WERI-Rb-1 (cell line): ENCODE results near the gene ASB6.

ENCODE experiments used
- DNase-seq: peaks from one replicate; pipeline ENCODE4 v3.0.0-alpha.2; 2020
- H3K27ac ChIP-seq: fragments of 250-450 bp; sonication (Bioruptor Pico); 2 replicates; pipeline ENCODE4 v1.5.1; 2020; ENCODE audit warnings: mild to moderate bottlenecking, moderate library complexity
- H3K27me3 ChIP-seq: fragments of 250-450 bp; sonication (Bioruptor Pico); 2 replicates; pipeline ENCODE4 v1.5.1; 2021; ENCODE audit warnings: mild to moderate bottlenecking, low read depth, moderate library complexity; ENCODE audit not compliant: insufficient read depth, severe bottlenecking
- H3K36me3 ChIP-seq: fragments of 250-450 bp; sonication (Bioruptor Pico); 2 replicates; pipeline ENCODE4 v1.5.1; 2020; ENCODE audit warnings: mild to moderate bottlenecking, moderate library complexity
- H3K4me3 ChIP-seq: 2 replicates; pipeline ENCODE4 v1.5.1; 2011; ENCODE audit warnings: low read depth, mild to moderate bottlenecking, control low read depth, low read length
- H3K9me3 ChIP-seq: fragments of 250-450 bp; sonication (Bioruptor Pico); 2 replicates; pipeline ENCODE4 v1.5.1; 2021; ENCODE audit warnings: mild to moderate bottlenecking, moderate library complexity; ENCODE audit not compliant: severe bottlenecking
- CTCF ChIP-seq: IDR thresholded peaks from 2 replicates; pipeline ENCODE4 v1.5.1; 2011; ENCODE audit warnings: low read depth, mild to moderate bottlenecking, control low read depth, inconsistent platforms, low read length

ASB6 gene

GRCh38 chr9:129641750-129642585 is at the start of gene ASB6:
ASB6 (minus strand) TSS chr9:129642151; CDS start chr9:129641999, 152 bp downstream.
- Histone ChIP-seq H3K36me3 (peaks cover 28% of the 10 kb centered on the region), H3K27ac (peak within 1 kb of the TSS; percentile 50), H3K9me3 (no peaks in the 10 kb centered on the region), H3K4me3 (peak within 1 kb of the TSS; percentile 90), H3K27me3 (no peaks in the 10 kb centered on the region)
- peak; percentile 97 for TF ChIP-seq CTCF
- peak; percentile 99 for DNase-seq

DNA sequence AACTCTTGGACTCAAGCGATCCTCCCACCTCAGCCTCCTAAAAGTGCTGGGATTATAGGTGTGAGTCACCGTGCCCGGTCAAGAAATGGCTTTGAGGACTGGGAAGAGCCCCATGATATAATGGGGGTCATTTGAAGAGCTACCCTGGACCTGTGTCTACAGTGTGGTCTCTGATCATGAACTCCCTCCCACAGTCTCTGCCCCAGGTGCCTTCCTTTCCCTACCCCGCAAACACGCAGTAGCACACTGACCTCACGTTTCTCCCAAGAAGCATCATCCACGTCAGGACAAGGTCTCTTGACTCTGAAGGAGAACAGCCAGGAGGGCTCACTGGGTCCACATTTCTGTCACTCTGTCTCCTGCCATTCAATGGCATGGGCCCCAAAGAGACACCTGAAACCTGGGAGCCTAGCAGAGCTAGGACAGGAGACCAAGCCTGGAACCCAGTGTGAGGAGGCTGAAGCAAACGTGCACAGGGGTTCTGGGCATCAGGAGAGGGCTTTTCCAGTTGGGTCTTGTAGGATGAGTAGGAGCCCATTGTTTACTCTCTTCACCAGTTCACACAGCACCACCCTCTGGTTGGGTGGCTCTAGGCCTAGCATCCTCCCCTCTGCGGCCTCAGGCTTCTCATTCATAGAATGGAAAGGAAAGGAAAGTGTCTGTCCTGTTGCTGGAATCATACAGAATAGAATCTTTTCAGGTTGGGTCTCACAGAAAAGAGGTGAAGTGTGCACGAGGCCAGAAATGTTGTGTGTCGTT is 46.5 kb upstream of the ASB6 start:
- DNase-seq = no peak
- Histone ChIP-seq H3K27me3 (no peaks in the 10 kb centered on the region), H3K9me3 (peaks cover 4% of the 10 kb centered on the region), H3K4me3 (no peak overlapping the region), H3K36me3 (no peaks in the 10 kb centered on the region), H3K27ac (no peak overlapping the region)
- 0 out of 2 replicates have a peak, but pooled peaks have one; percentile 10 for TF ChIP-seq CTCF

GRCh38 chr9:129687391-129687790 is 45.4 kb upstream of the ASB6 start:
- DNase-seq = no peak
- H3K27me3 ChIP-seq = no peaks in the 10 kb centered on the region
- H3K36me3 ChIP-seq = no peaks in the 10 kb centered on the region
- no peak for TF ChIP-seq CTCF
- no peak overlapping the region for H3K4me3 ChIP-seq
- H3K27ac ChIP-seq = no peak overlapping the region
- H3K9me3 ChIP-seq = peaks cover under 1% of the 10 kb centered on the region

DNA sequence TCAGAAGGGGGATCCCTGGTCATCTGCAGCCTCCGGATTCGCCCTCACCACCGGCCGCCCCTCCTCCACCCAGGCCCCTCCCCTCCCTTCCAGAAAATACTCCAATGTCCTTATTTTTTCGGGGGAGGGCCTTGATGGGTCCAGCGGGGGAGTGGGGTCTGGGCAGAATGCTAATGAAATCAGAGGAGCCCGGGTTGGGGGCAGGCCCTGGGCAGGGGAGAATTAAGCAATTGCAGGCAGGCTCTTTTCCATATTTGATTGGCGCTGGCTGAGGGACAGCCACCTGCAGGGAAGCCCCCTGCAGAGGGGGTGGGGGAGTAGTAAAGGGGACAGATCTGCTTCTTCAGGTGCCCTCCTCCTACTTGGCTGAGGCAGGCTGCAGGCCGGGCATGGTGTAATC is 44.8 kb upstream of the ASB6 start:
- Histone ChIP-seq H3K36me3 (no peaks in the 10 kb centered on the region), H3K4me3 (no peak overlapping the region), H3K9me3 (no peaks in the 10 kb centered on the region), H3K27ac (no peak overlapping the region), H3K27me3 (no peaks in the 10 kb centered on the region)
- no peak for TF ChIP-seq CTCF
- DNase-seq = no peak

- Histone ChIP-seq H3K4me3 (no peak overlapping the region), H3K9me3 (no peaks in the 10 kb centered on the region), H3K36me3 (no peaks in the 10 kb centered on the region), H3K27me3 (no peaks in the 10 kb centered on the region), H3K27ac (no peak overlapping the region)
- no peak for TF ChIP-seq CTCF
- DNase-seq = no peak
Observed at GRCh38 chr9:129685933-129686259, 43.9 kb upstream of the ASB6 start.
